Measurements from ENCODE around the gene TRABD2A.

The TRABD2A gene

DNA sequence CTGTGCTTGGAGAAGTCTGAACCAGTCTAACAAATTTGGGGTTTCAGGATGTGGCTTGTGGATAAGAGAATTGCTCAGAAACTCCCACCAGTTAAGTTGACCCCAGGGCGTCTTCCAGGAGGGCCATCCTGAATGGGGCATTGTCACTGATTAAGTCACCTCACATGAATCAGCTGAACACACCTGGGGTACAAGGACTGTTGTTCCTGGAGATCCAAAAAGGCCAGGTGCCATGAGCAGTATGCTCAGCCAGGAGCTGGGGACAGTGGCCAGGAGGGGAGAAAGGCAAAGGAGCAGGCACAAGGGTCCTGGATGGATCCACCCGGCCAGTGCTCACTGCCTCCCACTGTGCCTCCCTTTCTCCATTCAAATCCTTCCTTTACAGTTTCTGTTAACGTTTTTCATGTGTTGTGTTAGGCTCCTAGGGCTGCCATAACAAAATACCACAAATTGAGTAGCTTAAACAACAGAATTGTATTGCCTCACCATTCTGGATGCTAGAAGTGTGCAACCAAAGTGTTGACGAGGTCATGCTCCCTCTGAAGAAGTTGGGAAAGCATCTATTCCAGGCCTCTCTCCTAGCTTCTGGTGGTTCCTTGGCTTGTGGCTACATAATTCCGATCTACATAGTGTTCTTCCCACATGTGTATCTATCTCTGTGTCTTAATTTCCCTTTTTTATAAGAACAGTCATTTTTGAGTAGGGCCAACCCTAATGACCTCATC lies 33.4 kb downstream of the TRABD2A start:
- DNase-seq, result no peak

DNA sequence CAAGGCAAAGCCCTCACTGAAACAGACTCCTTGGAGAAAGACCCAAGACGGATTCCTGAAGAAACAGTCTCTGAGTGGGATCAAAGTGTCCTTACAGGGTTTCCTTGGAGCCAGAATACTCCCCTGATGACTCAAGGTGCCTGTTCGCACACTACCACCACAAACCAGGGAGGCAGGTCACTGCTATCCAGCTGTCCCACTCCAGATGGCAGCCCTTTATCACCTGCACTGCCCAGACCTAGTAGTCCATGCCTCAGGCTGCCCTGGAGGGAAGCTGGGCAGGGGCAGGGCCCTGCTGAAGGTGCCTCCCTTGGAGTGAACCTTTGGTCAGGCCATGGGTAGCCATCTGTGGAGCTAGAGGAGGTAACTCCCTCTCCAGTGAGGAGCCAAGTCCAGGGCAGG lies 34.1 kb downstream of the TRABD2A start:
- no peak for DNase-seq

DNA sequence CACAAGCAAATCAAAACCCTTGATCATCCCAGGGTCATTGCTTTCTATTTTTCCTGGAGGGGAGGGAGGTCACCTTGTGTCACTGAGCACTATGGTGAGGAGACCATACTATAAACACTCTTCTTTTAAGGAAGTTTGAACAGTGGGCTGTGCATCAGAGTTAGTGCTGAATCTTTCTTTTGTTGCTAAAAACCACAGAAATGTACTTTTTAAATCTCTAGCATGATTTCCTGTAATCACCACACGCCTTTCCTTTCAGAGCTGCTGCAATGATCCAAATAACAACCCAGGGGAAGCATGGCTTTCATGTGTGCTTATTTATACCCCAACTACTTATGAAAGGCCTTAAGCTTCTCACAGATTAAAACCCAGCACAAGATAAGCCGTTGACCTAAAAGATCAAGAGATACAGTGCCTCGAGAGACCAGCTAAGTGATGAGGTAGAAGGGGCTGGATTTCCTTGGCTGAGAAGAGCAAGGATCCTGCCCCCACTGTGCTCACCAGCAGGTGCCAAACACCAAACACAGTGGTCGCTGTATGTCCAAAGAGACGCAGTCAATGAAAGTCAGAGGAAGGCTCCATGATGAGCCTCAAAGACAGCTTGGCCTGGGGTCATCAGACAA lies 34.7 kb downstream of the TRABD2A start:
- no peak for DNase-seq

DNA sequence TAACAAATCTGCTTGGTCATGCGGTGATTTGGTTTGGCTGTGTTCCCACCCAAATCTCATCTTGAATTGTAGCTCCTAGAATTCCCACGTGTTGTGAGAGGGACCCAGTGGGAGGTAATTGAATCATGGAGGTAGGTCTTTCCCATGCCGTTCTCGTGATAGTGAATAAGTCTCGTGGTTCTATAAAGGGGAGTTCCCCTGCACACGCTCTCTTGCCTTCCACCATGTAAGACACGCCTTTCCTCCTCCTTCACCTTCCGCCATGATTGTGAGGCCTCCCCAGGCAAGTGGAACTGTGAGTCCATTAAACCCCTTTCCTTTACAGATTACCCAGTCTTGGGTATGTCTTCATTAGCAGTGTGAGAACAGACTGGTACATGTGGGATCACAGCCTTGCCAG lies 36.7 kb downstream of the TRABD2A start:
- no peak for DNase-seq

DNA sequence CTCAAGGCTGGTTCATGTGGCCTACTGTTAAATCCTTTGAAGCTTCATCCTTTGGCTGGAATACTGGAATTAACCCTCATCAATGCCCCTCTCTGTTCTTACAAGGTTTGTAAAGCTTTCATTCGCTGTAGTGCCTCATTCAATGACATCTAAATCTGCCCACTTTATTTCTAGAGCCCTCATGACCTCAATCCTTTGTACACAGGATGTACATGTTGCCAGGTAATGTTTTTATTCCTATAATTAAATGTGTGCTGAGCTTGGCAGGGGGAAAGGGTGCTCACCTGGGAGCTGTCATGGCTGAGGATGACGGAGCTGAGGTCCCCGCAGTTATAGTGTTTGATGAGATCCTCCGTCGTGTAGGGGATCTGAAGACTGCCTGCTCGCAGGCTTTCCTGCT lies 39.3 kb downstream of the TRABD2A start:
- DNase-seq, result no peak

DNA sequence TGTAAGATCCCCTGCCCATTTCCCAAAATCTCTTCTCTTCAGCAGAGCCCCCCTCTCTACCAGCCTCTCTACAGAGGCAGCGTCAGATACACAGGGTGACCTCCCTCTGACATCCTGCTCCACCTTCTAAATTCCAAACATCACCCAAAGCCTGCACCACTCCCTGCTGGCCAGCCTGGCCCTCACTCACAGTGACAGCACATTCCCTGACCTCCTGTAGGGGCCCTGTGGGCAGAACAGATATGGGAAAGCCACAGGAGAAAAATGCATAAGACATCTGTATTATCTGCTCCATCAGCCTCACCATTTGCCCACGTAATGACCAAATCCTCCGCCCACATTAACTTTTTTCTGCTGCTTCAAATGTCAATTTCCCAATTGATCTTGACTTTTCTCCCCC lies 40.6 kb downstream of the TRABD2A start:
- no peak for DNase-seq

DNA sequence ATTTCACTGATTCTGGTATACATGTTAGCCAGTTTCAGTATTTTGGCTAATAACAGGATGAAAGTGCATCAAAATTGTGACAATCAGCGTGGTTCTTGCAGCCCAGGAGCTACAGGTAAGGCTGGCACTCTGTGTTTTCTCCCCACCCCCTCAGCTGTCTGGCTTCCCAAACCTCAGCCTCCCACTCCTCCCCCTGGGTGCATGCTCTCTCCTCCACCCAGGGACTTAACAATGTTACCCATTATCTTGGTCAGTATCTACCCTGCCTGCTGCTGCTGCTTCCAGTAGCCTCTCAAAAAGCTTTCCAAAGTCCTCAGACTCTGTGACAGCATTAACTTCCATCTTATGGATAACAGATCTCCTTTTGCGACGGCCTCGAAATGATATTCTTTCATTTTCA lies 41.0 kb downstream of the TRABD2A start:
- no peak for DNase-seq

DNA sequence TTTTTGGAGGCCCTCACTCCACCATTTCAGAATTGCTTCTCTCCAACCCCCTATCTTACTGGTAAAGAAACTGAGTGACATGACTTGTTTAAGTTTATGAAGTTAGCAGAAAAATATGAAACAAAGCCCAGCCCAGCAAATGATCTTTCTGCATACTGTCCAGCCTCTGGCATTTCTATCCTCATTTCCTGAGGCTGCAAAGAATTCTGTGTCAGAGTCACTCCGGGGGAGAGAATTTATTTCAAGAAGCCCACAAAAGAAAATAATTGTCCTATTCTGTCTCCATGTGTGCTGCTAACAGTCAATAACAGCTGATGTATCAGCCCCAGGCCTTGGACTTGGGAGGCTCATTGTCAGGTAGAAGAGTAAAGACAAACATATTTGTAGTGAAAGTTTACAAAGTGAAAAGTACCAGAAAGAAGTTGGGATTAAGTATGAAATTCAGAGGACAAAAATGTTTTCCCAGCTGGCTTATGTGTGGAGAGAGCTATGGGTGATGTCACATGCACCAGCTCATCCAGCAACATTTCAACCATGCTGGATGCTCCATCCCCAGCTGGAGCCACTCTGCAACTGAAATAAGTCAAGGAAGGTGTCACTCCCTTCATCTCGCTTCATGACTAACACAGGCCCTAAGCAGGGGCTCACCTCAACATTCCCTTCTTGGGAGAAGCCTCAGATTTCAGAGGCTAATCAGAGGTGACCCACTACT lies 42.3 kb downstream of the TRABD2A start:
- DNase-seq, result no peak

DNA sequence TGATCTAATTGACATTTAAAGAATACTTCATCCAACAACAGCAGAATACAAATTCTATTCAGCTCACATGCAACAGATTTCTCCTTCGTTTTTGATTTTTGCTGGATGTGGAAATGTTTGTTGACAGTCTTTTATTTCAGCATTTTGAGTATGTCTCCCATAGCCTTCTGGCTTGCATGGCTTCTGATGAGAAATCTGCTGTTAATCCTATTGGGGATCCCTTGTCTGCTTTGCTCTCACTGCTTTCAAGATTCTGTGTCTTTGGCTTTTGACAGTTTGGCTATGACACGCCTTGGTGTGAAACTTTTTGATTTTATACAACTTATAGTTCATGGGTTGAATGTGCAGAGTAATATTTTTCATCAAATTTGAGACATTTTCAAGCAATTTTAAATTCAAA lies 44.7 kb downstream of the TRABD2A start:
- no peak for DNase-seq

DNA sequence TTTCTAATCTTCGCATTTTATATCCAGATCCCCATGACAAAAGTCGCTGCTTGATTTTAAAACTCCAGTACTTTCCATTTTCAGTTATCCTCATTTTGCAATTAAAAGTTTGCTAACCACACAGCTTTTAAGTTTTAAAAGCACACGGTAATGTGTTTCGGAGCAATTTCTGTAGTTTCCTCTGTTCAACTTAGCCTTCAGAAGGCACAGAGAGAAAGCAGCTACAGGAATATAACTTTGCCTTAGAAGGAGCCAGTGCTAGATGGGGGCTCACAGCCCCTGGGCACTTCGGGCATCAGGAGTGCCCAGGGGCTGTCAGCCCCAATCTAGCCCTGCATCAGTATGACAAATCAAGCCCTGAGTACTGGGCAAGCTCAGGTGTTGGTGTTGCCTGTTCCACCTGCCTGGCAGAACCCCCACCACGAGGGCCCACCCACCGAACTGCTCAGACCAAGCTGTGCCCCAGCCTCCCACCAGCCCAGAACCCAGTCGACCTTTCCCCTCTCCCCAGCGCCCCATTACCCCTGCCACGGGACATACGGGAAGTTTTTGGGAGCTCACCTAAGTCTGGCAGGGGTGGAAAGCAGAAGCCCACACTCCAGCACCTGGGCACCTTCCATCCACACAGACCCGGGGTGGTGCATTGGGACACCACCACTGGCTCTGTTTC lies 47.3 kb downstream of the TRABD2A start:
- DNase-seq, result no peak

DNA sequence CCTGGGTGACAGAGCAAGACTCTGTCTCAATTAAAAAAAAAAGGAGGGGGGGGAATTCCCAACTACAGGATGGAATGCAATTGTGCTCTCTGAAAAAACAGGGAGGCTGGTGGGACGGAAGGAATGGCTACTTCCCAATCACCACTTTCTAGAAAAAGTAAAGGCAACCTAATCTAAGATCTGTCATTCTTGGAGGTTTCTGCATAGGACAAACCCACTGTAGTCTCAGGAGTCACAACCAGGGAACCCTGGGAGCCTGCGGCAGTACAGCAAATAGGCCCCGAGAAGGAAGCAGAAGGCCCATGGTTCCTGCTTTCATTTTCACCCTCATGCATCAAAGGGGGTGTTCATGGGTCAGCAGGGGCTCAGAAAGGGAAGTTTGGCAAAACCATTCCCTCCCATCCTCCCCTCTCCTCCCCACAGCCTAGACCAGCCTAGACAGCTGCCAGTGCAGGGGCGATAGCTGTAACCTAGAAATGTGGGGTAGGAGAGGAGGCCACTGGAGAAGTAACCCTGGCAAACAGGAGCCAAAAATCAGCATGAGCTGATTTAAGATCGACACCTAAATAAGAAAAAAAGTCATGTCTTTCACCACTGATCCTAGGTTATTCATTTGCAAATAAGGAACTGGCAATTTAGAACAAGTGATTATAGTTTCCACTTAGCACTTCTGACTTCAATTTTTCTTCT lies 48.0 kb downstream of the TRABD2A start:
- DNase-seq, result no peak

DNA sequence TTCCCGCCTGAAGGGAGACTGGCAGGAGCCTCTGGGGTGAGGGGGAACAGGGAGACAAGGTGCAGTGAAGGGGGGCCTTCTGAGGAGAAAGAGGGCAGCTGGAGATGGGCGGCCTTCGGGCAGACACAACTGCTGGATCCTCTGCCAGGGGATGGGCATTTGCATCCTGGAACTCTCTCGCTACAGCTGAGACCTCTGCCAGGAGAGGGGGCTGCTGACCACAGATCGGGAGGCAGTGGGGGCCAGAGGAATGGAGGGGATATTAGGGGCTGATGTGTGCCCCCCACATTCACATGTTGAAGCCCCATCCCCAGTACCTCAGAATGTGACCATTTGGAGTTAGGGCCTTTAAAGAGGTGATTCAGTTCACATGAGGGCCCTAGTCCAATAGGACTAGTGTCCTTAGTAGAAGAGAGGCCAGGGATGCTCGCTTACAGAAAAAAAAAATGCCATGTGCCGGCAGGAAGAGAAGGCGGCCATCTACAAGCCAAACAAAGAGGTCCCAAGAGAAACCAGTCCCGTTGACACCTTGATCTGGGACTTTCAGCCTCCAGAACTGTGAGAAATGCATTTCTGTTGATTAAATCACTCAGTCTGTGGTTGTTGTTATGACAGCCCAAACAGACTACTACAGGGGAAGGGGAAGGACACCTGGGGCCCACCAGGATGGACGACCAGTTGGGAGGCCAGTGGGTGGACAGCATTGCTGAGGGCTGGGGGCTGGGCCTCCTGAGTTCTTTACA lies 50.0 kb downstream of the TRABD2A start:
- DNase-seq, result no peak

DNA sequence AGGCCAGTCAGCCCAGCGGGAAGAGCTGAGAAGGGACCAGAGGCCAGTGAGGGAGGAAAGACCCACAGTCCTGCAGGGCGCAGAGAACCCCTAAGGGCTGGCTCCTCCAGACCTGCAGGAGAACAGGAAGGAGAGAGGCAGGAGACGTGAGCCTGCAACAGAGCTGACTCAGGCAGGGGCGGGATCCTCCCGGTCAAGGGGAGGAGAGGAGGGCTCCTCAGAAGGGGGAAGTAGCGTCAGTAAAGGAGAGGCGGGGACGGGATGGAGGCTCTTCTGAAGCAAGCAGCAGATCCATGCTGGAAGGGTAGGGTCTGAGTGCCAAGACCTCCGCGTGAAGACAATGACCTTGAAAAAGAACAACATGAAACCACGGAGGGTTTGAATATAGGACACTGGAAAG lies 50.8 kb downstream of the TRABD2A start:
- no peak for DNase-seq

DNA sequence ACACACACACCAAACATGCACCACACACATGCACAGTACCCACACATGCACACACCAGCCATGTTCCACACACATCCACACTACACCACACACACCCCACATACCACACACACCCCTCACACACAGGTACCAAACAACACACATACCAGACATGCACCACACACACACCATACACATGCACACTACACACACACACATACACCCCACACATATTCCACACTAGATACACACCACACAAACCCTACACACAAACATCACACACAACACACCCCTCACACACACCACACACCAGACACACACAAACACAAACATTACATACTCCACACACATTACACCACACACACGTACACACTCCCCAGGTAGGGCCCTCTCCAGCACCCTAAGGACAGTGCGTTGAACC lies 51.2 kb downstream of the TRABD2A start:
- DNase-seq, result no peak

DNA sequence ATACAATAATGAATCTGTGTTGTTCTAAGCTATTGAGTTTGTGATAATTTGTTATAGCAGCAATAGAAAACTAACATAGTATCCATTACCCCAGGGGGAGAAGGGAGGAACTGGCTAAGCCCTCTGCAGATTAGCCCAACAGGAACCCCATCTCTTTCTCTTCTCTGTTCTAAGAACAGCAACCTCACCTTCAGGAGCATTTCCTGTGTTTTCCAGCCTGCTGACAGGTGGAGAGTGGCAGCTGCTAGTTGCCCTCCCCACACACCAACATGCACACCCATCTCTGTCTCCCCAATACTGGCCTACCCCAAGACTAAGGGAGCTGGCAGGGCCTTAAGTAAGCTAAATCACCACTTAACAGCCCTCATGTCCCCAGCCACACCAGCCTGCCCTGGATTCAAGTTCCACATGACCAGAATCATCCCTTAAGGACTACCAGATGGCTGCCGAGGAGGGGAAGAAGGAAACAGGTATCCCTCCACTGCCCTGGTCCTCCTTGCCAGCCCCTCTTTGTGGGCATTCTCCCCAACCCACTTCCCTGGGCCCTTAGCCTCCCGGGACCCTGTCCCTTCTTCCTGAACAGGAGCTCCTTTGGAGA lies 52.8 kb downstream of the TRABD2A start:
- no peak for DNase-seq

DNA sequence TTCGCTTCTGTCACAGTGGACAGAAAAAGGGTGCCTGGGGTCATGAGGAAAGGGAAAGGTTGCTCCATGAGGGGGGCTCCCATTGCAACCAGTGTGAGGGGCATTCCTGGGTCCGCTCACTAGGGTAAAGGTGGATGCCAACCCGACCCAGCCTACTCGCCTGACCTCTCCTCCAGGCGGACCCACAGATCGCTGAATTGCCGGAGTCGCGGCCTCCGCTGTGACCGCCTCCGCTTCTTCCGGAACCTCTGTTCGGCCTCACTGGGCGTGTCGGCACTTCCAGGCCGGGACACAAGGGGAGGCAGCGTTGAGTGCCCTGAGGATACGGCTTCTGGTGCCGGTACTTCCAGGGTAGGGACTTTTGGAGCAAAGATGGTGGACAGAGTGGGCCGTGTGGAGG lies 57.1 kb downstream of the TRABD2A start:
- no peak for DNase-seq

DNA sequence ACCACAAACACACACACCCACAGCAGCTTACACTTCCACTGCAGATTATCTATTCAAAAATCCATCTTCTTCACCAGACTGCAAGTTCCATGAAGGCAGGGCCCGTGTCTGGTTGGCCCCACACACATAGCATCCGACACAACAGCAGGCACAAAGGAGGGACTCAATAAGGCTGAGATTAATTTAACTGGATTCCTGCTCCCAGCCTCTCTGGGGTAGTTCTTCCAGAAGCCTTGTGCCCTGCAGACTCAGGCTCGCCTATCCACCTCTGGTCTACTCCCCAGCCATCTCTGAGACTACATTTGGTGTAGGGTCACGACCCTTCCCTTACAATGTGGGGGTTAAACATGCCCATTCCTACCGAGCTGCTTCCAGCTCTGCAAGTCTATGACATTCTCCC lies 57.7 kb downstream of the TRABD2A start:
- no peak for DNase-seq

DNA sequence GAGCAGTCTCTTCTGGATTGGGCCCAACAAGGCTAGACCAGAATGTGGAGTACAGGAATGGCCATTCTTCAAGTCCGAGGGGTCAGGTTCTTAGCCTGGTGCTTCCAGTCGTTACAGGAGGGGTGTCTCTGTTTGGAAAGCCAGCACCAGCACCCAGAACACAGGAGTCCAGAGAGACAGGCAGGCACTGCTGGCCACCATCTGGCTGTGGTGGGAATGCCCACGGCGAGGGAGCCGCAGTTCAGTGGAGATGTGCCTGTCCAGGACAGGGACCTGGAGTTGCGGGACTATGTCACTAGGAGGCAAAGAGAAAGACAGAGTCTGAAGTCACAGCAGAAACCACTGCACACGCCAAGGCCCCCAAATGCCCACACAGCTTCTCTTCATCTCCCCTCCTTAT lies 59.1 kb downstream of the TRABD2A start:
- DNase-seq, result no peak

DNA sequence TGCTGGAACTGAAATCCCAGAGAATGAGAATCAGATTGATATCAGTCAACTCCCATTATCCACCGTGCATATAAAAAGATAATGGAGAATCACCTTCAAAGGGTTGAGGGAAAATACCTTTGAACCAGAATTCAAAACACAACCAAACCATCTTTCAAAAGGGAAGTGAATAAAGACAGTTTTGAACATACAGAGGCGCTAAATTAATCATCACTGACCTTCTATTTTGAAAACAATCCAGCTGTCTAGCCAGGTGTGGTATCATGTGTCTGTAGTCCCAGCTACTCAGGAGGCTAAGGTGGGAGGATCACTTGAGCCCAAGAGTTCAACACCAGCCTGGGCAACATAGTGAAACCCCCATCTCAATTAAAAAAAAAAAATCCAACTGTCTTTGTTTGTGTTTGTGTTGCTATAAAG lies 63.6 kb downstream of the TRABD2A start:
- DNase-seq, result no peak

DNA sequence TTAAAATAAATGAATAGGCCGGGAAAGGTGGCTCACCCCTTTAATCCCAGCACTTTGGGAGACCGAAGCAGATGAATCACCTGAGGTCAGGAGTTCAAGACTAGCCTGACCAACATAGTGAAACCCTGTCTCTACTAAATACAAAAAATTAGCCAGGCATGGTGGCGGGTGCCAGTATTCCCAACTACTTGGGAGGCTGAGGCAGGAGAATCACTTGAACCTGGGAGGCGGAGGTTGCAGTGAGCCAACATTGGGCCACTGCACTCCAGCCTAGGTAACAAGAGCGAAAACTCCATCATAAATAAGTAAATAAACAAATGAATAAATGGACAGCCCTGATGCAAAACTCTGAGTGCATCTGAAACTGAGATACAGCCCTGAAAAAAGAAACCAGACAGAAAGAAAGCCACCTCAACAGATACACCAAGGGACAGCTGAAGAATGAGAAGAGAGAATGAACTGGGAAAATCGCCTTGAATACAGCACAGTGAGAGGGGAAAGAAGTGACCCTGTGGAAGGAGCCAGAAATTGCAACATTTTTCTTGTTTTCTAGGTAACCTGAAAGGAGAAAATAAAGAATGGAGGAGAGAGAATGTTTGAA lies 64.4 kb downstream of the TRABD2A start:
- no peak for DNase-seq

DNA sequence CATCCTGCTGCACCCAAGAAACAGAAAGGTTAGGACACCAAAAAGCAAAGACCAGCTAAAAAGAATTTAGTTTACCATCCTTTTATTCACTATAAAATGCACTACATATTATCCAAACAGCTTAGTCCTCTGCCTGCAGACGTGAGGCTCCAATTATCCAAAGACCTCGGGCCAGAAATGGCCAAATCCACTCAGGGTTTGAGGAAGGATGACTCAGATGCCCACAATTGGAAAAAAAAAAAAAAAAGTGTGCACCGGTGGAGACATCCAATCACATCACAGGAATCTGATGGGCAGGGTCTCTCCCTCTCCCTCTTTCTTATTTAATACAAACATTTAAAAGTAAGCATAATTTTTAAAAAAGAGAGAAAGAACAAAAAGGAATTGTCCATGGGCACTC lies 65.7 kb downstream of the TRABD2A start:
- DNase-seq, result no peak

Data from left hindlimb (tissue), 1 donor.